ENCODE data around the gene ATF4. TPM values are rescaled to one million over a fixed set of nuclear protein-coding genes. Genes with fewer than 3 reads are reported as not detected.

ATF4 gene
- total and polyA plus RNA-seq, 2 of the 13 experiments (the other 11 are each of a cell fraction or from before 2014, with no cell fraction given) = 486 to 1,297 TPM

DNA sequence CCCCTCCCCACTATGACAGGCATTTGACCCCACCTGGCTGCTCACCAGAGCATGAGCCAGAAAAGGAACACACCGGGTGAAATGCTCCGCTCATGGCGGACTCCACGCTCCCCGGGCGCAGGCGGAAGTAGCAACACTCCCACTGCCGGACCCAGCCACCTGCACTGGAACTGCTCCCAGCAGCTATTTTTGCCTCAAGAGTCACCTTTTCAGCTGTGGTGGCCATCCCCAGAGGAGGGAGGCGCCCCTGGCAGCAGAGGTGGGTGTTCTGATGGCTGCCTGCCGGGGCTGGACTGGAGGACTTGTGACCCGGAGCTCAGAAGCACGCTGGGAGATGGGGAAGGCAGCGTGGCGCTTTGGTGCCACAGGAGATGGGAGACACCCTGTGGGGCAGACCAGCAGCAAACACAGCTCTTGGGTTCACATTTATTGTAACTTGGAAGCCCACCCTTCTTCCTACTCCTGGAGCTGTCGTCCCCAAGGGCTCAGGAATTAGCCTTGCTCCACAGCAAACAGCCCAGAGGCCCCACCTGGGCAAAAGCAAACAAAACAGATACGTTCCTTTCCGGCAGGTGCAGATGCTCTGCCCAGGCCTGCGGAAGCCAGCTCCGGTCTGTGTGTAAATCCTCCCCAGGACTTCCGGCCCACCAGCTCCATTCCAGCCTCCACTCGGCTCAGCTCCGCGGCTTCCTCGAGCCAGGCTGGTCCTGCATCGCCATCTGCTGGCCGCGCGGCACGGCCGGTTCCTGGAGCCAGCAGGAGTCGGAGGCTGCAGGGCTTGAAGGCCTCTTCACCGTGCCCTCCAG is 8.5 kb downstream of the ATF4 start (continued):
- TF ChIP-seq, protein P1, sequence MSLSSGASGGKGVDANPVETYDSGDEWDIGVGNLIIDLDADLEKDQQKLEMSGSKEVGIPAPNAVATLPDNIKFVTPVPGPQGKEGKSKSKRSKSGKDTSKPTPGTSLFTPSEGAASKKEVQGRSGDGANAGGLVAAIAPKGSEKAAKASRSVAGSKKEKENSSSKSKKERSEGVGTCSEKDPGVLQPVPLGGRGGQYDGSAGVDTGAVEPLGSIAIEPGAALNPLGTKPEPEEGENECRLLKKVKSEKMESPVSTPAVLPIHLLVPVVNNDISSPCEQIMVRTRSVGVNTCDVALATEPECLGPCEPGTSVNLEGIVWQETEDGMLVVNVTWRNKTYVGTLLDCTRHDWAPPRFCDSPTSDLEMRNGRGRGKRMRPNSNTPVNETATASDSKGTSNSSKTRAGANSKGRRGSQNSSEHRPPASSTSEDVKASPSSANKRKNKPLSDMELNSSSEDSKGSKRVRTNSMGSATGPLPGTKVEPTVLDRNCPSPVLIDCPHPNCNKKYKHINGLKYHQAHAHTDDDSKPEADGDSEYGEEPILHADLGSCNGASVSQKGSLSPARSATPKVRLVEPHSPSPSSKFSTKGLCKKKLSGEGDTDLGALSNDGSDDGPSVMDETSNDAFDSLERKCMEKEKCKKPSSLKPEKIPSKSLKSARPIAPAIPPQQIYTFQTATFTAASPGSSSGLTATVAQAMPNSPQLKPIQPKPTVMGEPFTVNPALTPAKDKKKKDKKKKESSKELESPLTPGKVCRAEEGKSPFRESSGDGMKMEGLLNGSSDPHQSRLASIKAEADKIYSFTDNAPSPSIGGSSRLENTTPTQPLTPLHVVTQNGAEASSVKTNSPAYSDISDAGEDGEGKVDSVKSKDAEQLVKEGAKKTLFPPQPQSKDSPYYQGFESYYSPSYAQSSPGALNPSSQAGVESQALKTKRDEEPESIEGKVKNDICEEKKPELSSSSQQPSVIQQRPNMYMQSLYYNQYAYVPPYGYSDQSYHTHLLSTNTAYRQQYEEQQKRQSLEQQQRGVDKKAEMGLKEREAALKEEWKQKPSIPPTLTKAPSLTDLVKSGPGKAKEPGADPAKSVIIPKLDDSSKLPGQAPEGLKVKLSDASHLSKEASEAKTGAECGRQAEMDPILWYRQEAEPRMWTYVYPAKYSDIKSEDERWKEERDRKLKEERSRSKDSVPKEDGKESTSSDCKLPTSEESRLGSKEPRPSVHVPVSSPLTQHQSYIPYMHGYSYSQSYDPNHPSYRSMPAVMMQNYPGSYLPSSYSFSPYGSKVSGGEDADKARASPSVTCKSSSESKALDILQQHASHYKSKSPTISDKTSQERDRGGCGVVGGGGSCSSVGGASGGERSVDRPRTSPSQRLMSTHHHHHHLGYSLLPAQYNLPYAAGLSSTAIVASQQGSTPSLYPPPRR (CRISPR knock-in tag; IDR thresholded peaks at IDR 0.05; ENCODE audit: borderline replicate concordance) = peak; percentile 72; the same call in 1 of the 2 replicates
- TF ChIP-seq ZNF605 (CRISPR knock-in tag; IDR thresholded peaks at IDR 0.05) (no peak), NR2C2 (CRISPR knock-in tag; IDR thresholded peaks at IDR 0.05; ENCODE audit: borderline replicate concordance) (peak; percentile 56; the same call in 1 of the 2 replicates), IRF2 (CRISPR knock-in tag; IDR thresholded peaks at IDR 0.05) (peak; percentile 92), ZFP36L2 (CRISPR knock-in tag; IDR thresholded peaks at IDR 0.05) (0 out of 2 replicates have a peak, but pooled peaks have one; percentile 29), PCBP2 (optimal IDR thresholded peaks at IDR 0.05; ENCODE audit: low read depth, low read length, poor library complexity, severe bottlenecking) (no peak), ZNF274 (CRISPR knock-in tag; IDR thresholded peaks at IDR 0.05) (peak; percentile 79; the same call in 1 of the 2 replicates), ZNF329 (CRISPR knock-in tag; IDR thresholded peaks at IDR 0.05; ENCODE audit: low read depth) (peak; percentile 42; the same call in 1 of the 2 replicates), NPAS2 (CRISPR knock-in tag; IDR thresholded peaks at IDR 0.05; ENCODE audit: borderline replicate concordance) (0 out of 2 replicates have a peak, but pooled peaks have one; percentile 35), MLLT10 (CRISPR knock-in tag; IDR thresholded peaks at IDR 0.05) (no peak), ZNF17 (CRISPR knock-in tag; IDR thresholded peaks at IDR 0.05) (no peak), ZKSCAN5 (CRISPR knock-in tag; IDR thresholded peaks at IDR 0.05) (no peak), ZNF101 (CRISPR knock-in tag; IDR thresholded peaks at IDR 0.05; ENCODE audit: borderline replicate concordance, low read depth) (no peak), ZNF773 (CRISPR knock-in tag; IDR thresholded peaks at IDR 0.05; ENCODE audit: borderline replicate concordance) (peak; percentile 68; the same call in 1 of the 2 replicates), SP4 (CRISPR knock-in tag; IDR thresholded peaks at IDR 0.05) (peak; percentile 87), YY1 (IDR thresholded peaks at IDR 0.05; ENCODE audit: insufficient read depth, insufficient replicate concordance, low read depth, low read length) (peak; percentile 88), PHF8 (CRISPR knock-in tag; IDR thresholded peaks at IDR 0.05) (peak; percentile 56), ZNF350 (CRISPR knock-in tag; IDR thresholded peaks at IDR 0.05; ENCODE audit: borderline replicate concordance, low read depth) (peak; percentile 87), KDM5A (IDR thresholded peaks at IDR 0.05; ENCODE audit: borderline replicate concordance, low read length) (no peak; the same call in 1 of the 2 replicates), ZNF33A (CRISPR knock-in tag; IDR thresholded peaks at IDR 0.05; ENCODE audit: borderline replicate concordance) (no peak), KLF6 (CRISPR knock-in tag; IDR thresholded peaks at IDR 0.05) (peak; percentile 78; the same call in 1 of the 2 replicates)
- TF ChIP-seq, protein P2, sequence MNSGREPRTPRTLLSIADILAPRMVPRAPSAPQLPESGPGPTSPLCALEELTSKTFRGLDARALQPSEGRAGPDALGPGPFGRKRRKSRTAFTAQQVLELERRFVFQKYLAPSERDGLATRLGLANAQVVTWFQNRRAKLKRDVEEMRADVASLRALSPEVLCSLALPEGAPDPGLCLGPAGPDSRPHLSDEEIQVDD (CRISPR knock-in tag; IDR thresholded peaks at IDR 0.05; ENCODE audit: borderline replicate concordance) = no peak
- TF ChIP-seq, protein P3, sequence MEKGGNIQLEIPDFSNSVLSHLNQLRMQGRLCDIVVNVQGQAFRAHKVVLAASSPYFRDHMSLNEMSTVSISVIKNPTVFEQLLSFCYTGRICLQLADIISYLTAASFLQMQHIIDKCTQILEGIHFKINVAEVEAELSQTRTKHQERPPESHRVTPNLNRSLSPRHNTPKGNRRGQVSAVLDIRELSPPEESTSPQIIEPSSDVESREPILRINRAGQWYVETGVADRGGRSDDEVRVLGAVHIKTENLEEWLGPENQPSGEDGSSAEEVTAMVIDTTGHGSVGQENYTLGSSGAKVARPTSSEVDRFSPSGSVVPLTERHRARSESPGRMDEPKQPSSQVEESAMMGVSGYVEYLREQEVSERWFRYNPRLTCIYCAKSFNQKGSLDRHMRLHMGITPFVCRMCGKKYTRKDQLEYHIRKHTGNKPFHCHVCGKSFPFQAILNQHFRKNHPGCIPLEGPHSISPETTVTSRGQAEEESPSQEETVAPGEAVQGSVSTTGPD (CRISPR knock-in tag; IDR thresholded peaks at IDR 0.05) = no peak

Measured in HepG2 (cell line).